DOHH2 (cell line): ENCODE results near the gene IMMP2L.

ENCODE experiments used
- H3F3A ChIP-seq: fragments of 200-600 bp; sonication (generic), shearing (Covaris generic); 2 replicates; pipeline ENCODE4 v1.6.0; 2016; ENCODE audit warnings: antibody characterized with exemption, mild to moderate bottlenecking; ENCODE audit not compliant: control insufficient read depth, insufficient read depth
- H3K27ac ChIP-seq: fragments of 200-600 bp; sonication (generic); 2 replicates; pipeline ENCODE4 v1.5.1; 2014; ENCODE audit warnings: low read depth, mild to moderate bottlenecking, low read length, moderate library complexity
- H3K27me3 ChIP-seq: fragments of 200-600 bp; sonication (generic); 2 replicates; pipeline ENCODE4 v1.6.1; 2014; ENCODE audit warnings: mild to moderate bottlenecking, low read length, mixed read lengths; ENCODE audit not compliant: control insufficient read depth
- H3K36me3 ChIP-seq: fragments of 200-600 bp; sonication (generic); 2 replicates; pipeline ENCODE4 v1.6.1; 2014; ENCODE audit warnings: mild to moderate bottlenecking, low read length, moderate library complexity, mixed read lengths; ENCODE audit not compliant: control insufficient read depth
- H3K4me1 ChIP-seq: fragments of 200-600 bp; sonication (generic); 2 replicates; pipeline ENCODE4 v1.6.1; 2014; ENCODE audit warnings: mild to moderate bottlenecking, low read length, mixed read lengths; ENCODE audit not compliant: control insufficient read depth
- H3K4me2 ChIP-seq: fragments of 200-600 bp; sonication (generic); 2 replicates; pipeline ENCODE4 v1.6.0; 2014; ENCODE audit warnings: mild to moderate bottlenecking, low read length, moderate library complexity
- H3K4me3 ChIP-seq: fragments of 200-600 bp; sonication (generic); 2 replicates; pipeline ENCODE4 v1.5.1; 2014; ENCODE audit warnings: mild to moderate bottlenecking, low read length, mixed read lengths
- H3K79me2 ChIP-seq: fragments of 200-600 bp; sonication (generic); 2 replicates; pipeline ENCODE4 v1.6.1; 2014; ENCODE audit warnings: mild to moderate bottlenecking, low read length, mixed read lengths; ENCODE audit not compliant: control insufficient read depth
- H3K9me2 ChIP-seq: fragments of 200-600 bp; sonication (generic); replicated peaks from 2 replicates; pipeline ENCODE4 v1.6.1; 2014; ENCODE audit warnings: mild to moderate bottlenecking, low read length, mixed read lengths; ENCODE audit not compliant: control insufficient read depth
- H3K9me3 ChIP-seq: fragments of 200-600 bp; sonication (generic); 2 replicates; pipeline ENCODE4 v1.6.1; 2014; ENCODE audit warnings: antibody characterized with exemption, low read length, mixed read lengths; ENCODE audit not compliant: control insufficient read depth, insufficient read depth
- H4K20me1 ChIP-seq: fragments of 200-600 bp; sonication (generic); 2 replicates; pipeline ENCODE4 v1.6.0; 2014; ENCODE audit warnings: low read depth, mild to moderate bottlenecking, antibody characterized with exemption, low read length, moderate library complexity; ENCODE audit not compliant: control insufficient read depth, insufficient read depth
- EZH2phosphoT487 ChIP-seq: fragments of 200-600 bp; sonication (generic); IDR thresholded peaks from 2 replicates; pipeline ENCODE4 v1.6.1; 2017; ENCODE audit warnings: borderline replicate concordance, mild to moderate bottlenecking, antibody characterized with exemption, low read length, moderate library complexity, mixed read lengths
- TF ChIP-seq, protein P1 (sequence below): fragments of 200-600 bp; sonication (generic); IDR thresholded peaks from one replicate; pipeline ENCODE4 v1.5.1; 2014; ENCODE audit warnings: antibody characterized with exemption, mild to moderate bottlenecking, low read depth, low read length; ENCODE audit not compliant: poor library complexity, severe bottlenecking

IMMP2L gene

DNA sequence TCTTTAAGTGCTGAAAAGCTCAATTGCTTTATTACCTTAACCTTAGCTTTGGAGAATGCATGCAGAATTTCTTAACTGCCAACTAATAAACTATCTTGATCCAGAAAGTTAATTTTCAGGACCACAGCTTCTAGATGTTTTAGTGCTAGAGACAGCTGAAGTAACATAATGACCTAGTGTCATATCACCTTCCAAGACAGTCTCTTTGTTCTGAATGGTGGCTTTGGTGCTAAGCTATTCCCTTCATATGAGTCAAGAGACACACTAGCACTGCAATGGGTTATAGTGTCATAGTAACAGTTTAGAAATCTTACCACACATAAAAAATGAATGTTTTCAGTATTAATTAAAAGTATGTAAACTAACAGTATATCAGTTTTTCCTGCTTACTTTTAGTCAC, 586.8 kb downstream of the IMMP2L start:
- TF ChIP-seq, protein P1, sequence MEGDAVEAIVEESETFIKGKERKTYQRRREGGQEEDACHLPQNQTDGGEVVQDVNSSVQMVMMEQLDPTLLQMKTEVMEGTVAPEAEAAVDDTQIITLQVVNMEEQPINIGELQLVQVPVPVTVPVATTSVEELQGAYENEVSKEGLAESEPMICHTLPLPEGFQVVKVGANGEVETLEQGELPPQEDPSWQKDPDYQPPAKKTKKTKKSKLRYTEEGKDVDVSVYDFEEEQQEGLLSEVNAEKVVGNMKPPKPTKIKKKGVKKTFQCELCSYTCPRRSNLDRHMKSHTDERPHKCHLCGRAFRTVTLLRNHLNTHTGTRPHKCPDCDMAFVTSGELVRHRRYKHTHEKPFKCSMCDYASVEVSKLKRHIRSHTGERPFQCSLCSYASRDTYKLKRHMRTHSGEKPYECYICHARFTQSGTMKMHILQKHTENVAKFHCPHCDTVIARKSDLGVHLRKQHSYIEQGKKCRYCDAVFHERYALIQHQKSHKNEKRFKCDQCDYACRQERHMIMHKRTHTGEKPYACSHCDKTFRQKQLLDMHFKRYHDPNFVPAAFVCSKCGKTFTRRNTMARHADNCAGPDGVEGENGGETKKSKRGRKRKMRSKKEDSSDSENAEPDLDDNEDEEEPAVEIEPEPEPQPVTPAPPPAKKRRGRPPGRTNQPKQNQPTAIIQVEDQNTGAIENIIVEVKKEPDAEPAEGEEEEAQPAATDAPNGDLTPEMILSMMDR: no peak
- TF ChIP-seq EZH2phosphoT487: no peak
- Histone ChIP-seq H3K79me2 (no peaks in the 10 kb centered on the region), H3F3A (no peaks in the 10 kb centered on the region), H3K4me2 (no peak overlapping the region), H3K36me3 (no peaks in the 10 kb centered on the region), H3K9me3 (no peaks in the 10 kb centered on the region), H3K9me2 (no peaks in the 10 kb centered on the region), H3K27ac (no peak overlapping the region), H3K4me3 (no peak overlapping the region), H3K4me1 (no peaks in the 10 kb centered on the region), H4K20me1 (no peaks in the 10 kb centered on the region), H3K27me3 (no peaks in the 10 kb centered on the region)

DNA sequence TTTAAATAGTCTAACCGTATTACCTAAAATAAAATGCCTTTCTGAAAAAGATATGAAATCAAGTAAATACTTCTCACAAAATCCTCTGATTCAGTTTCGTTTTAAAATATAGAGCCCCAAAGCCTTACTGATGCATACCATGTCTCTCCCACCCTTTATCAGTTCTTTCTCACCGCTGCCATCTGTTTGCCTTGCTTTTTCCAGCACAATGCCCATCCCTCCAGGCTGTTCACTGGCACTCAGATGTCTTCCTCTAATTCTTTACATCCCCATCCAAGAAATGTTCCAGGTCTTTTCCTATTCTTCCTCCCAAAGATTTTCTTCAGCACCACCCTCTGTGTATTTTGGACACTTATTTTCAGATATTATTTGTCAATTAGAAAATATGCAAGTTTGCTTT, 587.9 kb downstream of the IMMP2L start:
- H3K9me3 ChIP-seq: no peaks in the 10 kb centered on the region

DNA sequence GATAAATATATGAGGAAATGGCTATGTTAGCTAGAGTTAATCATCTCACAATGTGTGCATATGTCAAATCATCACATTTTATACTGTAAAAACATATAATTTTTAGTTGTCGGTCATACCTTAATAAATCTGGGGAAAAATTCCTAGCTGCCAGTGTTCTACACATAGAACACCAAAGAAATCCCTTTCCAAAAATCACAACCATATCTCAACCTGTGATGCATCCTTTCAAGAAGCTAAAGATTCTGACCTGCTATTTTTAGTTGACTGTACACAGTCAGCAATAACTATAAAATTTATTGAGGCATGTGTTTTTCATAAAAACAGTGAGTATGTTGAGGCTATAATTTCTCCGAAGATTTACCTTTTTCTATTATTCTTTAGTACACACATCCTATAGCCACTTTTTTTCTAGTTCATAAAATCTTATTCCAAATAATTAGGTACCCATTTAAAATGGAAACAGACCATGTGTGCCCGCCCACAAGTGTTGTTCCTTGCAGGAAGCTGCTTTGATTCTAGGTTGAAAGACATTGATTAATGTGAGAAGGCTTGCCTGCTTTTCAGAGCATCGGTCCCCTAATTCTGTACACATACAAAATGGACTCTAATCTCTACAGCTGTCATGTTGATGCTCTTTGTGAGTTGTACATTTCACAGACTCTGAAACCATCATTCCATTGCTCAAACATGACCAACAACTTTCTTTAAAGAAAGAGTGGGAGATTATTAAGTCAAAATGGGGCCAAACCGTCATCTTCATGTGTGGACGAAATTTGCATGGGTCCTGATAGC, 588.9 kb downstream of the IMMP2L start:
- Histone ChIP-seq H3K4me2 (no peak overlapping the region), H3K4me3 (no peak overlapping the region), H3K27ac (no peak overlapping the region), H3K36me3 (no peaks in the 10 kb centered on the region), H3K9me2 (no peaks in the 10 kb centered on the region), H3K4me1 (no peaks in the 10 kb centered on the region), H4K20me1 (no peaks in the 10 kb centered on the region), H3F3A (no peaks in the 10 kb centered on the region), H3K27me3 (no peaks in the 10 kb centered on the region), H3K79me2 (no peaks in the 10 kb centered on the region), H3K9me3 (no peaks in the 10 kb centered on the region)
- no peak for TF ChIP-seq EZH2phosphoT487
- TF ChIP-seq, protein P1: no peak

More for the DNA sequence above, 587.9 kb downstream of the IMMP2L start:
- Histone ChIP-seq H3K4me2 (no peak overlapping the region), H3F3A (no peaks in the 10 kb centered on the region), H3K4me1 (no peaks in the 10 kb centered on the region), H3K27me3 (no peaks in the 10 kb centered on the region), H3K36me3 (no peaks in the 10 kb centered on the region), H3K27ac (no peak overlapping the region), H3K4me3 (no peak overlapping the region), H3K79me2 (no peaks in the 10 kb centered on the region), H4K20me1 (no peaks in the 10 kb centered on the region), H3K9me2 (no peaks in the 10 kb centered on the region)
- no peak for TF ChIP-seq EZH2phosphoT487
- TF ChIP-seq, protein P1: no peak
